22Rv1 (cell line): Measurements from ENCODE around the gene COPE.

Experiments
- ZFX ChIP-seq: fragments of 450-650 bp; IDR thresholded peaks from 2 replicates; pipeline ENCODE4 v1.6.1; 2017; ENCODE audit warnings: antibody characterized with exemption, borderline replicate concordance
- TF ChIP-seq, protein P1 (sequence below): fragments of 450-650 bp; IDR thresholded peaks from 2 replicates; pipeline ENCODE4 v1.5.1; 2017; ENCODE audit warnings: mild to moderate bottlenecking

DNA sequence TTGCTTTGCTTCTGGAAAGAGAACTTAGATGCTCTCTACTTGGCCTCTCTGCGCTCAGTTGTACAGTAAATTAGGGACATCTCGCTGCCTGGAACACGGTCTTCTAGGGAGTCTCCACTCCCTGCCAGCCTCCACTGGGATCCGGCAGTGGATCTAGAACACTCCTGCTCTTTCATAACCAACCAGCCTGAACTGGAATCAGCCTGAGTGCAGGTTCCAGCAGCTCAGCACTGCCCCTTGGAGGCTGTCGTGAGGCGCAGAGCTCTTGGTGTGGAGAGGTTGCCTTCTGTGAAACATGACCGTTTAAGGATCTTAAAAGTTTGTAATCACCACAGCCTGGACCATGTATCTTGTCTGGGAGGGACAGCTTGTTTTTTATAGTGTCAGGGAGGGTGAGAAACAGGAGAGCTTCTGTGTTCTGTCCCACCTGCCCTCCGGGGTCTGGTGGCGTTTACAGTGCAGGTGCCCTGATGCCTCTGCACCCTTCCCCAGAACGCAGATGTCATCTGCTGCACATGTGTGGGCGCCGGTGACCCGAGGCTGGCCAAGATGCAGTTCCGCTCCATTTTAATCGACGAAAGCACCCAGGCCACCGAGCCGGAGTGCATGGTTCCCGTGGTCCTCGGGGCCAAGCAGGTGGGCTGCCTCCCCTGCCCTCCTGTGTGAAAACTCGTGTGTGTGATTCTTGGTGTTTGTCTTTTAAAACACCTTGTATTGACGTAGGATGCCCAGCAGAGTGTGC, 62.6 kb downstream of the COPE start:
- TF ChIP-seq, protein P1, sequence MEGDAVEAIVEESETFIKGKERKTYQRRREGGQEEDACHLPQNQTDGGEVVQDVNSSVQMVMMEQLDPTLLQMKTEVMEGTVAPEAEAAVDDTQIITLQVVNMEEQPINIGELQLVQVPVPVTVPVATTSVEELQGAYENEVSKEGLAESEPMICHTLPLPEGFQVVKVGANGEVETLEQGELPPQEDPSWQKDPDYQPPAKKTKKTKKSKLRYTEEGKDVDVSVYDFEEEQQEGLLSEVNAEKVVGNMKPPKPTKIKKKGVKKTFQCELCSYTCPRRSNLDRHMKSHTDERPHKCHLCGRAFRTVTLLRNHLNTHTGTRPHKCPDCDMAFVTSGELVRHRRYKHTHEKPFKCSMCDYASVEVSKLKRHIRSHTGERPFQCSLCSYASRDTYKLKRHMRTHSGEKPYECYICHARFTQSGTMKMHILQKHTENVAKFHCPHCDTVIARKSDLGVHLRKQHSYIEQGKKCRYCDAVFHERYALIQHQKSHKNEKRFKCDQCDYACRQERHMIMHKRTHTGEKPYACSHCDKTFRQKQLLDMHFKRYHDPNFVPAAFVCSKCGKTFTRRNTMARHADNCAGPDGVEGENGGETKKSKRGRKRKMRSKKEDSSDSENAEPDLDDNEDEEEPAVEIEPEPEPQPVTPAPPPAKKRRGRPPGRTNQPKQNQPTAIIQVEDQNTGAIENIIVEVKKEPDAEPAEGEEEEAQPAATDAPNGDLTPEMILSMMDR, result peak; percentile 30; the same call in 1 of the 2 replicates
- no peak for TF ChIP-seq ZFX
